C4-2B (cell line): ENCODE measurements around the gene ETF1.

Experiments used
- H3K27ac ChIP-seq: fragments of 450-650 bp; 2 replicates; pipeline ENCODE4 v1.5.1; 2017
- CTCF ChIP-seq: fragments of 450-650 bp; conservative IDR thresholded peaks from 2 replicates; pipeline ENCODE4 v1.5.1; 2017; ENCODE audit warnings: mild to moderate bottlenecking
- ZFX ChIP-seq: fragments of 450-650 bp; IDR thresholded peaks from 2 replicates; pipeline ENCODE4 v1.6.1; 2017

Gene ETF1

GRCh38 chr5:138560971-138561370 lies 17.9 kb upstream of the ETF1 start:
- TF ChIP-seq ZFX (no peak), CTCF (no peak)
- peak overlapping the region; percentile 78 for H3K27ac ChIP-seq

GRCh38 chr5:138559937-138560336 lies 16.9 kb upstream of the ETF1 start:
- TF ChIP-seq CTCF (no peak), ZFX (no peak)
- H3K27ac ChIP-seq = peak overlapping the region; percentile 78

GRCh38 chr5:138557677-138558076 lies 14.6 kb upstream of the ETF1 start:
- TF ChIP-seq CTCF = no peak
- no peak for TF ChIP-seq ZFX
- no peak overlapping the region for H3K27ac ChIP-seq

- no peak for TF ChIP-seq ZFX
- TF ChIP-seq CTCF = no peak
- no peak overlapping the region for H3K27ac ChIP-seq
These were observed 11.1 kb upstream of the ETF1 start for GRCh38 chr5:138554143-138554542.

- H3K27ac ChIP-seq = no peak overlapping the region
- TF ChIP-seq CTCF (no peak), ZFX (no peak)
These were observed 10.5 kb upstream of the ETF1 start for GRCh38 chr5:138553437-138554095.

GRCh38 chr5:138552657-138553056 lies 9.6 kb upstream of the ETF1 start:
- no peak for TF ChIP-seq ZFX
- TF ChIP-seq CTCF = no peak
- no peak overlapping the region for H3K27ac ChIP-seq

GRCh38 chr5:138549414-138549813 lies 6.4 kb upstream of the ETF1 start:
- no peak for TF ChIP-seq CTCF
- no peak for TF ChIP-seq ZFX
- peak overlapping the region; percentile 33; the same call in 1 of the 2 replicates for H3K27ac ChIP-seq
